SK-N-MC (cell line): ENCODE results near the gene OFD1.
"Not testable (repeated sequence)": the region's sequence is repeated elsewhere in the genome, so short reads cannot be mapped to it uniquely, and the experiment has no call there.

Source experiments
- DNase-seq: peaks from one replicate; pipeline ENCODE4 v3.0.0-alpha.2; 2011; ENCODE audit warnings: low read depth, low spot score
- H3K27ac ChIP-seq: fragments of 200-600 bp; sonication (generic); 2 replicates; pipeline ENCODE4 v1.5.1; 2016; ENCODE audit warnings: mixed run types
- H3K36me3 ChIP-seq: fragments of 200-600 bp; sonication (generic); 2 replicates; pipeline ENCODE4 v1.6.1; 2017; ENCODE audit warnings: antibody characterized with exemption, low read length, mixed read lengths; ENCODE audit not compliant: insufficient read depth
- H3K4me3 ChIP-seq: fragments of 200-600 bp; sonication (generic); 2 replicates; pipeline ENCODE4 v1.5.1; 2016
- H3K9ac ChIP-seq: fragments of 200-600 bp; sonication (generic); 2 replicates; pipeline ENCODE4 v1.8.0; 2017; ENCODE audit warnings: mixed run types, mixed read lengths; ENCODE audit not compliant: insufficient read length
- H3K9me3 ChIP-seq: fragments of 200-600 bp; sonication (generic); 2 replicates; pipeline ENCODE4 v1.6.1; 2017; ENCODE audit warnings: low read depth, mild to moderate bottlenecking, antibody characterized with exemption, low read length, moderate library complexity, mixed read lengths
- EZH2 ChIP-seq: fragments of 200-600 bp; sonication (generic); IDR thresholded peaks from one replicate; pipeline ENCODE4 v1.6.1; 2017; ENCODE audit warnings: antibody characterized with exemption
- FOXP2 ChIP-seq: optimal IDR thresholded peaks from 2 replicates; pipeline ENCODE3; 2011; ENCODE audit warnings: mild to moderate bottlenecking, moderate library complexity; ENCODE audit not compliant: insufficient read depth; ENCODE audit errors: extremely low read length, control extremely low read depth
- POLR2AphosphoS5 ChIP-seq: IDR thresholded peaks from 2 replicates; pipeline ENCODE4 v1.6.1; 2012; ENCODE audit warnings: mild to moderate bottlenecking, low read depth, low read length, borderline replicate concordance

The OFD1 gene

GRCh38 chrX:13717700-13718472, 16.7 kb upstream of the OFD1 start:
- TF ChIP-seq FOXP2 (no peak), POLR2AphosphoS5 (no peak), EZH2 (no peak)
- Histone ChIP-seq H3K27ac (no peak overlapping the region), H3K9me3 (no peaks in the 10 kb centered on the region), H3K4me3 (no peak overlapping the region), H3K9ac (no peak overlapping the region), H3K36me3 (peaks cover 56% of the 10 kb centered on the region)
- DNase-seq: no peak

- Histone ChIP-seq H3K9ac (no peak overlapping the region), H3K27ac (no peak overlapping the region), H3K4me3 (no peak overlapping the region), H3K36me3 (peaks cover 59% of the 10 kb centered on the region), H3K9me3 (no peaks in the 10 kb centered on the region)
- TF ChIP-seq POLR2AphosphoS5: no peak
- no peak for TF ChIP-seq EZH2
- no peak for TF ChIP-seq FOXP2
- DNase-seq: no peak
These were observed 15.2 kb upstream of the OFD1 start for GRCh38 chrX:13719192-13719856.

GRCh38 chrX:13721371-13721770, 13.2 kb upstream of the OFD1 start:
- Histone ChIP-seq H3K9ac (no peak overlapping the region), H3K4me3 (no peak overlapping the region), H3K27ac (no peak overlapping the region), H3K36me3 (peaks cover 38% of the 10 kb centered on the region), H3K9me3 (no peaks in the 10 kb centered on the region)
- no peak for TF ChIP-seq EZH2
- no peak for TF ChIP-seq FOXP2
- no peak for TF ChIP-seq POLR2AphosphoS5
- DNase-seq: no peak

- Histone ChIP-seq H3K9ac (no peak overlapping the region), H3K9me3 (no peaks in the 10 kb centered on the region), H3K27ac (no peak overlapping the region), H3K36me3 (peaks cover 36% of the 10 kb centered on the region), H3K4me3 (no peak overlapping the region)
- no peak for DNase-seq
- TF ChIP-seq FOXP2 (no peak), POLR2AphosphoS5 (no peak), EZH2 (no peak)
These were observed 12.6 kb upstream of the OFD1 start for GRCh38 chrX:13721819-13722519.

- H3K9ac ChIP-seq, H3K4me3 ChIP-seq, H3K27ac ChIP-seq, H3K9me3 ChIP-seq, DNase-seq: not testable (repeated sequence)
- peaks cover 15% of the 10 kb centered on the region for H3K36me3 ChIP-seq
These were observed 9.7 kb upstream of the OFD1 start for GRCh38 chrX:13724878-13725277.

GRCh38 chrX:13726583-13726982, 8.0 kb upstream of the OFD1 start:
- H3K9me3 ChIP-seq, H3K27ac ChIP-seq, H3K4me3 ChIP-seq, H3K9ac ChIP-seq, DNase-seq: not testable (repeated sequence)
- peaks cover 14% of the 10 kb centered on the region for H3K36me3 ChIP-seq

- peaks cover 12% of the 10 kb centered on the region; the same call in 1 of the 2 replicates for H3K36me3 ChIP-seq
- DNase-seq, H3K9ac ChIP-seq, H3K9me3 ChIP-seq, H3K4me3 ChIP-seq, H3K27ac ChIP-seq: not testable (repeated sequence)
These were observed 4.0 kb upstream of the OFD1 start for GRCh38 chrX:13730523-13730922.

GRCh38 chrX:13732246-13733067, 2.1 kb upstream of the OFD1 start:
- no peaks in the 10 kb centered on the region for H3K9me3 ChIP-seq
- H3K9ac ChIP-seq: peak overlapping the region; percentile 96
- H3K4me3 ChIP-seq: no peak overlapping the region; the same call in 1 of the 2 replicates
- H3K27ac ChIP-seq: no peak overlapping the region
- H3K36me3 ChIP-seq: peaks cover 23% of the 10 kb centered on the region; the same call in 1 of the 2 replicates
- no peak for TF ChIP-seq EZH2
- TF ChIP-seq FOXP2: no peak
- TF ChIP-seq POLR2AphosphoS5: no peak
- DNase-seq: no peak
